Tibial nerve (tissue), 4 donors: ENCODE results near the gene MED16. TPM values are rescaled to one million over a fixed set of nuclear protein-coding genes. Genes with fewer than 3 reads are reported as not detected.

Experiments used
- DNase-seq, 2 donors: peaks; one replicate each; pipeline ENCODE4 v3.0.0-alpha.2; 2019; ENCODE audit warnings: low spot score in 2 of 2
- H3K27ac ChIP-seq, 4 donors: fragments of 200-600 bp; sonication (generic) in 3 of 4; one replicate each; pipeline ENCODE4 v1.5.1; 2017 to 2019; ENCODE audit warnings: mild to moderate bottlenecking in 1 of 4
- H3K27me3 ChIP-seq, 2 donors: fragments of 200-600 bp; sonication (generic) in 1 of 2; one replicate each; pipeline versions ENCODE4 v1.5.1 to v1.6.0; 2017 to 2019
- H3K36me3 ChIP-seq, 3 donors: fragments of 200-600 bp; sonication (generic); one replicate each; pipeline ENCODE4 v1.5.1; 2018 to 2019
- H3K4me1 ChIP-seq, 4 donors: fragments of 200-600 bp; sonication (generic) in 3 of 4; one replicate each; pipeline ENCODE4 v1.5.1; 2017 to 2019
- H3K4me3 ChIP-seq, 4 donors: fragments of 200-600 bp; sonication (generic) in 3 of 4; one replicate each; pipeline ENCODE4 v1.5.1; 2017 to 2019; ENCODE audit warnings: mild to moderate bottlenecking in 1 of 4, moderate library complexity in 1 of 4
- H3K9me3 ChIP-seq, 4 donors: fragments of 200-600 bp; sonication (generic) in 3 of 4; one replicate each; pipeline ENCODE4 v1.5.1; 2017 to 2019
- CTCF ChIP-seq, 5 experiments: fragments of 200-600 bp in 3 of 5; fragments of 450-650 bp in 2 of 5; sonication (generic) in 3 of 5; IDR thresholded peaks; one replicate each; pipeline ENCODE4 v1.5.1; 2016 to 2019; ENCODE audit warnings: antibody characterized with exemption in 5 of 5, mild to moderate bottlenecking in 3 of 5, moderate library complexity in 2 of 5
- EP300 ChIP-seq, 2 donors: sonication (generic); formaldehyde crosslinking; IDR thresholded peaks; one replicate each; pipeline ENCODE4 v1.6.1; 2017; ENCODE audit warnings: antibody characterized with exemption in 2 of 2, mild to moderate bottlenecking in 1 of 2
- POLR2A ChIP-seq, 2 donors: fragments of 450-650 bp; IDR thresholded peaks; one replicate each; pipeline ENCODE4 v1.6.1; 2017; ENCODE audit warnings: antibody characterized with exemption in 2 of 2, mild to moderate bottlenecking in 2 of 2, moderate library complexity in 2 of 2
- WGBS, 2 donors: methylation state at CpG; one replicate each; pipeline ENCODE4 v1.1.5; 2018; 5-methylcytosine and 5-hydroxymethylcytosine counted together
- total RNA-seq, 4 donors: library from RNA; depleted of rRNA; stranded (reverse); fragments of >200 nt; gene quantifications; one replicate each; pipeline ENCODE4 v1.1.0, GENCODE V29; 2016

The MED16 gene
- total RNA-seq, 4 donors from 2014 or later: 49.6 to 67.5 (median 53.9) TPM

GRCh38 chr19:916645-917322 is 23.8 kb upstream of the MED16 start:
- Histone ChIP-seq H3K27ac (no peak overlapping the region), H3K4me1 (peaks cover 0 to 64% (median 29%) of the 10 kb centered on the region in 4 donors), H3K36me3 (no peaks in the 10 kb centered on the region), H3K27me3 (peaks cover 3 to 50% of the 10 kb centered on the region in 2 donors), H3K4me3 (peak overlapping the region; percentile 1 to 35 (median 20)), H3K9me3 (no peaks in the 10 kb centered on the region)
- WGBS, 2 donors: 18 to 23% methylated on average over 28 to 33 of the region's 35 CpGs
- TF ChIP-seq EP300 (IDR thresholded peaks at IDR 0.05) (no peak), POLR2A (IDR thresholded peaks at IDR 0.05) (no peak), CTCF (IDR thresholded peaks at IDR 0.05) (no peak)
- DNase-seq: no peak

DNA sequence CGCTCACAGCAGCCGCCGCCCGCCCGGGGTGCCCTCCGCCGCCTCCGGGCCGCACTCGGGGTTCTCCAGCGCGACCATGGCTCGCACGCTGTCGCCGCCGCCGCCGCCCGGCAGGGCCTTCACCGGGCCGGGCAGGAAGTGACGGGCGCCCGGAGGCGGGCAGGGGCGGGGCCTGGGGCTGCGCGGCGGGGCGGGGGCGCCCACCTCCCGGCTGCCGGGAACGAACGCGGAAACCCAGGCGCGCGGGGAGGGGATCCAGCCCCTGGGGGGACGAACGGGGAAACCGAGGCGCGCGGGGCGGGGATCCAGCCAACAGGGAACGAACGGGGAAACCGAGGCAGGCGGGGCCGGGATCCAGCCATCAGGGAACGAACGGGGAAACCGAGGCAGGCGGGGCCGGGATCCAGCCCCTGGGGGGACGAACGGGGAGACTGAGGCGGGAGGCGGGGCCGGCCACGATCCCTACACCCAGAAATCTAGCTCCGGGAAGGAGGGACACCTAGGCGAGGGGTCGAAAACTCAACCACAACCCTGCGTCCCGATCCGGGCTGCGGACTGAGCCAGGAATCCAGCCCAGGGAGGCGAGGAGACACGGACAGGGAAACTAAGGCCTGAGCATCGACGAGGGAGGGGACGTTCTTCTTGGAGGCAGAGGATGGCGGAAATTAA is 20.2 kb upstream of the MED16 start, which contains the start of gene R3HDM4:
Gene R3HDM4 (minus strand): TSS at position 140 of the 669 bp plus-strand sequence. CDS start 62 bp downstream, at position 78.
- Histone ChIP-seq H3K27ac (peak within 1 kb of the TSS; percentile 89 to 97 (median 94)), H3K4me1 (peaks cover 0 to 48% (median 26%) of the 10 kb centered on the region in 4 donors), H3K36me3 (no peaks in the 10 kb centered on the region), H3K27me3 (peaks cover 0 to 18% of the 10 kb centered on the region in 2 donors), H3K4me3 (peak within 1 kb of the TSS; percentile 73 to 100 (median 88)), H3K9me3 (no peaks in the 10 kb centered on the region)
- 1 to 2% methylated on average over 35 to 45 of the region's 76 CpGs for WGBS, 2 donors
- TF ChIP-seq EP300 (IDR thresholded peaks at IDR 0.05): peak in 1 of 2 donors; percentile 48
- peak in 1 of 2 donors; percentile 66 for TF ChIP-seq POLR2A (IDR thresholded peaks at IDR 0.05)
- peak in 1 of 5 experiments; percentile 15 for TF ChIP-seq CTCF (IDR thresholded peaks at IDR 0.05)
- peak; percentile 67 to 68 for DNase-seq

DNA sequence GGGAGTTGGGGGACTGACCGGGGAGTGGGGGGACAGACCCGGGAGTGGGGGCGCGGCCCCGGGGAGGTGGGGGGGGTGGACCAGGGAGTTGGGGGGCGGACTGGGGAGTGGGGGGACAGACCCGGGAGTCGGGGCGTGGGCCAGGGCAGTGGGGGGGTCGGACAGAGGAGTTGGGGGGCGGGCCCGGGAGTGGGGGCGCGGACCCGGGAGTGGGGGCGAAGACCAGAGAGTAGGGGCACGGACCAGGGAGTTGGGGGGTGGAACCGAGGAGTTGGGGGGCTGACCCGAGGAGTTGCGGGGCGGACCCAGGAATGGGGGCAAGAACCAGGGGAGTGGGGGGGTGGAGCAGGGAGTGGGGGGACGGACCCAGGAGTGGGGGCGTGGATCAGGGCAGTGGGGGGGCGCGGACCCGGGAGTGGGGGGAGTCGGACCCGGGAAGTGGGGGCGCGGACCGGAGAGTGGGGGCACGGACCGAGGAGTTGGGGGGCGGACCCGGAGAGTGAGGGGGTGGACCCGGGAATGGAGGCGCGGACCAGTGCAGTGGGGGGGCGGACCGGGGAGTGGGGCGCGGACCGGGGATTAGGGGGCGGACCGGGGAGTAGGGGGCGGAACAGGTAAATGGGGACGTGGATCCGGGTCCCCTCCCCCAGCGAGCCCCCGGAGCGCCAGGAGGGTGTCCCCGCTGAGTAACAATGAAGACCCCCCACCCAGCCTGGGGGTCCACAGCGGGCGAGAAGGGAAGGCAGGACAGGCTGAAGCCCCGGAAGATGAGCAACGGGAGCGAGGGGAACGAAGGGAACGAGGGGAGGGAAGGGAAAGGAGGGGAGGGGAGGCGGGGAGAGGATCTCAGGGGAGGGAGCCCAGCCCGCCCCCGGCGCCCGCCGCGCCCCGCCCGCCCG is 19.4 kb upstream of the MED16 start:
- no peaks in the 10 kb centered on the region for H3K9me3 ChIP-seq
- peak overlapping the region; percentile 80 to 97 (median 92) for H3K27ac ChIP-seq
- peaks cover 0 to 40% (median 21%) of the 10 kb centered on the region in 4 donors for H3K4me1 ChIP-seq
- WGBS, 2 donors: 1 to 4% methylated on average over 23 to 45 of the region's 69 CpGs
- H3K27me3 ChIP-seq: peaks cover 0 to 10% of the 10 kb centered on the region in 2 donors
- no peak for DNase-seq
- no peak for TF ChIP-seq EP300 (IDR thresholded peaks at IDR 0.05)
- no peak for TF ChIP-seq POLR2A (IDR thresholded peaks at IDR 0.05)
- no peak for TF ChIP-seq CTCF (IDR thresholded peaks at IDR 0.05)
- peak overlapping the region; percentile 66 to 89 (median 78) for H3K4me3 ChIP-seq
- no peaks in the 10 kb centered on the region for H3K36me3 ChIP-seq

- Histone ChIP-seq H3K36me3 (no peaks in the 10 kb centered on the region), H3K27me3 (peaks cover 0 to under 1% of the 10 kb centered on the region in 2 donors), H3K4me3 (peak overlapping the region in 1 of 4 donors; percentile 87), H3K27ac (peak overlapping the region in 1 of 4 donors; percentile 29), H3K9me3 (no peaks in the 10 kb centered on the region), H3K4me1 (peaks cover 0 to 31% (median 14%) of the 10 kb centered on the region in 4 donors)
- TF ChIP-seq POLR2A (IDR thresholded peaks at IDR 0.05) (no peak), CTCF (IDR thresholded peaks at IDR 0.05) (no peak), EP300 (IDR thresholded peaks at IDR 0.05) (no peak)
- WGBS, 2 donors: 82 to 85% methylated on average over 48 to 50 of the region's 54 CpGs
- no peak for DNase-seq
Observed at GRCh38 chr19:911197-912033, 18.4 kb upstream of the MED16 start.
